ENCODE results near the gene ARID1B. TPM values are rescaled to one million over a fixed set of nuclear protein-coding genes. Genes with fewer than 3 reads are reported as not detected.

The ARID1B gene
- total and polyA plus RNA-seq, 12 donors: 11.2 to 63.2 (median 52.2) TPM

DNA sequence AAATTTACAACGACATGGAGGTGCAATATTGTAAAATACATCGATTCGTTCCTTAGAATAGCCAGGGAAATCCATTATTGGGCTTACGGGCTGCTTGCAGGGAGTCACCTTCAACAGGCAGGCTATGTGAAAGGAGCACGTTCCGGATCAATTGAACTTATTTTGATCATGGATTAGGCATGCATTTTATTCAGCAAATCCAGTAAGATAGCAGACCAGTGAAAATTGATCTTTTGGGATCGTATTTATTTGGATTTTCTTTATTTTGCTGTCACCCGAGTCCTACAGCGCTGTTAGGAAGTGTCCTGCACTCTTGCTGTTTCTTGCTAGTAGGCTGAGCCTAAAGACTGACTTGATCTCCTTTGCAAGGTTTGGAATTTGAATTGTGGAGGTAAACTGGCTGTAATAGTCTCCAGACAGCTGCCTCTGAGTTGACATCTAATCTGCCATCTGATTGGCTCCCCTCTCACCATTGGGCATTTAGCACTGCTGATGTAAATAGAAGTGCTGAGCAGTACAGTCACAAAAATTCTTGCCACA, 3.0 kb downstream of the ARID1B start:
- H3K27ac ChIP-seq: peak overlapping the region; percentile 91 to 99 (median 96)
- H3K27me3 ChIP-seq: no peaks in the 10 kb centered on the region
- H3K4me3 ChIP-seq: peak overlapping the region; percentile 67 to 82 (median 74)
- 0% methylated on average over 9 of the region's 9 CpGs for WGBS, 2 donors
- peaks cover 2 to 59% (median 55%) of the 10 kb centered on the region in 9 donors for H3K4me1 ChIP-seq
- ATAC-seq (peak; percentile 4 to 61 (median 33)), DNase-seq (peak in 1 of 2 donors; percentile 39)
- TF ChIP-seq CTCF (IDR thresholded peaks at IDR 0.05): no peak
- H3K9me3 ChIP-seq: no peaks in the 10 kb centered on the region
- intact Hi-C loops (cut with DNase I): loop anchor here in 8 of 10 donors (2.0 to 10.0 kb wide), 10 partner anchors 67 to 405 kb away; no protein-coding TSS in a partner anchor
- peaks cover 0 to 4% (median 0%) of the 10 kb centered on the region in 9 donors for H3K36me3 ChIP-seq

- no peak for DNase-seq
- H3K36me3 ChIP-seq: peaks cover 0 to 13% (median 0%) of the 10 kb centered on the region in 9 donors
- intact Hi-C loops (cut with DNase I): loop anchor here in 8 of 10 donors (2.0 to 10.0 kb wide), 10 partner anchors 66 to 404 kb away; no protein-coding TSS in a partner anchor
- no peak for ATAC-seq
- H3K27me3 ChIP-seq: no peaks in the 10 kb centered on the region
- TF ChIP-seq CTCF (IDR thresholded peaks at IDR 0.05): no peak
- H3K27ac ChIP-seq: peak overlapping the region in 9 of 10 donors; percentile 91 to 99 (median 96)
- WGBS, 2 donors: 5 to 8% methylated on average over 8 of the region's 8 CpGs
- peak overlapping the region in 9 of 10 donors; percentile 72 to 82 (median 75) for H3K4me3 ChIP-seq
- H3K9me3 ChIP-seq: no peaks in the 10 kb centered on the region
- H3K4me1 ChIP-seq: peaks cover 2 to 58% (median 54%) of the 10 kb centered on the region in 9 donors
Observed at GRCh38 chr6:156780962-156781853, 4.0 kb downstream of the ARID1B start.

GRCh38 chr6:156781861-156782631, 4.9 kb downstream of the ARID1B start:
- intact Hi-C loops (cut with DNase I): loop anchor here in 8 of 10 donors (2.0 to 10.0 kb wide), 10 partner anchors 65 to 403 kb away; no protein-coding TSS in a partner anchor
- H3K27ac ChIP-seq: peak overlapping the region; percentile 2 to 99 (median 96)
- TF ChIP-seq CTCF (IDR thresholded peaks at IDR 0.05): no peak
- H3K4me1 ChIP-seq: peaks cover 2 to 61% (median 56%) of the 10 kb centered on the region in 9 donors
- DNase-seq: no peak
- H3K9me3 ChIP-seq: no peaks in the 10 kb centered on the region
- peaks cover 0 to 13% (median 0%) of the 10 kb centered on the region in 9 donors for H3K36me3 ChIP-seq
- H3K27me3 ChIP-seq: no peaks in the 10 kb centered on the region
- ATAC-seq: no peak
- WGBS, 2 donors: 6 to 8% methylated on average over 8 of the region's 8 CpGs
- peak overlapping the region in 9 of 10 donors; percentile 17 to 81 (median 73) for H3K4me3 ChIP-seq

Measured in heart right ventricle (tissue), 16 donors.